ENCODE data around the gene IL10RB. TPM values are rescaled to one million over a fixed set of nuclear protein-coding genes. Genes with fewer than 3 reads are reported as not detected.

The IL10RB gene
- total and polyA plus RNA-seq, 2 of the 4 experiments (the other 2 are of a cell fraction) = 20.1 to 45.2 TPM

- no peaks in the 10 kb centered on the region for H3K9me1 ChIP-seq (ENCODE audit: insufficient read depth, low read length)
- H2BK5ac ChIP-seq (ENCODE audit: low read depth, low read length, poor library complexity, severe bottlenecking) = no peak overlapping the region
- peaks cover 6% of the 10 kb centered on the region; the same call in 1 of the 2 replicates for H3K36me3 ChIP-seq (ENCODE audit: control insufficient read depth, insufficient read depth, low read length)
- H2BK20ac ChIP-seq (ENCODE audit: low read depth, low read length) = no peak overlapping the region
- no peaks in the 10 kb centered on the region for H3K9me3 ChIP-seq (ENCODE audit: control insufficient read depth, insufficient read depth, low read length)
- no peak overlapping the region for H4K5ac ChIP-seq (ENCODE audit: low read depth, low read length)
- H3K27ac ChIP-seq (ENCODE audit: insufficient read depth, low read length) = no peak overlapping the region
- DNase-seq (no peak), ATAC-seq (ENCODE audit: low read depth) (no peak)
- no peak overlapping the region for H3K56ac ChIP-seq (ENCODE audit: extremely low read depth, insufficient read depth, low read length)
- H4K8ac ChIP-seq (ENCODE audit: low read depth in 2 of 2, low read length in 2 of 2) = no peak overlapping the region
- intact Hi-C loops (cut with micrococcal nuclease) (no loop called here), dilution Hi-C loops (cut with HindIII; ENCODE audit: low sequenced_read_pairs, unreplicated experiment) (no loop called here), in situ Hi-C loops (cut with MboI; ENCODE audit: low sequenced_read_pairs) (no loop called here)
- H3K79me1 ChIP-seq (ENCODE audit: low read depth in 1 of 2, low read length in 2 of 2) = no peaks in the 10 kb centered on the region
- no TSS peak for BruUV-seq (replicated peaks)
- H2BK120ac ChIP-seq (ENCODE audit: low read depth, low read length) = no peak overlapping the region
- H2AFZ ChIP-seq (replicated peaks; ENCODE audit: low read length, poor library complexity) = no peak overlapping the region
- no peak overlapping the region for H3K4me2 ChIP-seq (ENCODE audit: low read depth, low read length)
- H4K20me1 ChIP-seq (ENCODE audit: insufficient read depth, low read length) = no peaks in the 10 kb centered on the region
- no peak overlapping the region for H4K91ac ChIP-seq (ENCODE audit: insufficient read depth, low read depth, low read length)
- H3K9ac ChIP-seq (ENCODE audit: low read depth, low read length) = no peak overlapping the region
- no peak overlapping the region for H2AK9ac ChIP-seq (replicated peaks; ENCODE audit: low read depth, low read length, poor library complexity)
- H3K4me1 ChIP-seq (ENCODE audit: control insufficient read depth, insufficient read depth, low read length) = peaks cover 5% of the 10 kb centered on the region
- no peak overlapping the region for H3K14ac ChIP-seq (replicated peaks; ENCODE audit: low read depth, low read length)
- no peak overlapping the region for H3K23ac ChIP-seq (ENCODE audit: low read depth, low read length)
- H3K27me3 ChIP-seq (ENCODE audit: control insufficient read depth, insufficient read depth, low read length) = no peaks in the 10 kb centered on the region
- H3K18ac ChIP-seq (ENCODE audit: low read depth, low read length) = no peak overlapping the region
- H3K4ac ChIP-seq (ENCODE audit: low read depth, low read length) = no peak overlapping the region
- H2BK15ac ChIP-seq (ENCODE audit: low read depth, low read length) = no peak overlapping the region
- ChIA-PET CTCF (no interaction called here), POLR2A (ENCODE audit: unreplicated experiment) (no interaction called here)
- no peak overlapping the region for H3K4me3 ChIP-seq (ENCODE audit: insufficient read depth, low read depth, low read length)
- WGBS, 2 experiments (ENCODE audit: extremely low coverage in 2 of 2, insufficient read length in 1 of 2) = 62% methylated on average over 3 of the region's 5 CpGs; no CpG with 5 or more reads in 1 of the 2 experiments
- no peak overlapping the region for H2AK5ac ChIP-seq (ENCODE audit: low read depth, low read length)
- no peak for TF ChIP-seq SMC3 (IDR thresholded peaks at IDR 0.05; ENCODE audit: low read depth, low read length)
- no peak for TF ChIP-seq NFE2L2 (IDR thresholded peaks at IDR 0.05; ENCODE audit: low read depth, low read length)
- TF ChIP-seq RAD21 (IDR thresholded peaks at IDR 0.05; ENCODE audit: low read length) = no peak
- no peak for TF ChIP-seq BHLHE40 (IDR thresholded peaks at IDR 0.05; ENCODE audit: low read depth, low read length)
- no peak for TF ChIP-seq ELK1 (IDR thresholded peaks at IDR 0.05; ENCODE audit: borderline replicate concordance, low read depth, low read length)
- no peak for TF ChIP-seq MXI1 (IDR thresholded peaks at IDR 0.05; ENCODE audit: borderline replicate concordance, low read depth, low read length)
- TF ChIP-seq FOS (IDR thresholded peaks at IDR 0.05; ENCODE audit: low read depth, low read length) = no peak
- TF ChIP-seq CHD1 (IDR thresholded peaks at IDR 0.05; ENCODE audit: low read depth, low read length) = no peak
- TF ChIP-seq MAZ (IDR thresholded peaks at IDR 0.05; ENCODE audit: borderline replicate concordance, low read depth, low read length) = no peak
- TF ChIP-seq CTCF (conservative IDR thresholded peaks at IDR 0.05; ENCODE audit: low read depth, low read length) = no peak
- TF ChIP-seq USF2 (IDR thresholded peaks at IDR 0.05; ENCODE audit: low read depth, low read length) = no peak
- no peak for TF ChIP-seq CEBPB (IDR thresholded peaks at IDR 0.05; ENCODE audit: low read depth, low read length)
- TF ChIP-seq RCOR1 (IDR thresholded peaks at IDR 0.05; ENCODE audit: insufficient replicate concordance, low read length) = no peak
- TF ChIP-seq POLR2A (IDR thresholded peaks at IDR 0.05; ENCODE audit: low read depth, low read length) = no peak
- TF ChIP-seq RFX5 (IDR thresholded peaks at IDR 0.05; ENCODE audit: low read depth, low read length) = no peak
- no peak for TF ChIP-seq MAFK (IDR thresholded peaks at IDR 0.05; ENCODE audit: low read depth, low read length)
These were observed 33.1 kb downstream of the IL10RB start for GRCh38 chr21:33299181-33299752.

All from IMR-90 (cell line).